Breast epithelium (tissue), 4 donors: ENCODE data around the gene CCDC137. TPM values are rescaled to one million over a fixed set of nuclear protein-coding genes. Genes with fewer than 3 reads are reported as not detected.

ENCODE experiments used
- DNase-seq, 2 donors: peaks; one replicate each; pipeline ENCODE4 v3.0.0-alpha.2; 2019; ENCODE audit warnings: low spot score in 2 of 2
- H3K27ac ChIP-seq, 2 donors: fragments of 200-600 bp; sonication (generic) in 1 of 2; one replicate each; pipeline ENCODE4 v1.5.1; 2016 to 2019; ENCODE audit warnings: mild to moderate bottlenecking in 1 of 2
- H3K27me3 ChIP-seq, 2 donors: fragments of 200-600 bp; sonication (generic) in 1 of 2; one replicate each; pipeline versions ENCODE4 v1.5.1 to v1.6.0; 2017 to 2019; ENCODE audit warnings: control low read depth in 1 of 2, mild to moderate bottlenecking in 1 of 2
- H3K36me3 ChIP-seq: fragments of 200-600 bp; one replicate; pipeline ENCODE4 v1.5.1; 2019
- H3K4me1 ChIP-seq, 2 donors: fragments of 200-600 bp; sonication (generic); one replicate each; pipeline ENCODE4 v1.5.1; 2016 to 2019; ENCODE audit warnings: control low read depth in 1 of 2
- H3K4me3 ChIP-seq, 3 donors: fragments of 200-600 bp; sonication (generic); 1 replicate in 2 of 3; 2 replicates in 1 of 3; pipeline ENCODE4 v1.5.1; 2016 to 2019; ENCODE audit warnings: mild to moderate bottlenecking in 3 of 3, moderate library complexity in 2 of 3
- H3K9me3 ChIP-seq, 2 donors: fragments of 200-600 bp; sonication (generic) in 1 of 2; one replicate each; pipeline ENCODE4 v1.5.1; 2016 to 2019; ENCODE audit warnings: control low read depth in 1 of 2
- CTCF ChIP-seq, 3 donors: fragments of 450-650 bp; IDR thresholded peaks; one replicate each; pipeline ENCODE4 v1.5.1; 2016 to 2017; ENCODE audit warnings: antibody characterized with exemption in 3 of 3, mild to moderate bottlenecking in 3 of 3, moderate library complexity in 3 of 3
- POLR2A ChIP-seq: fragments of 450-650 bp; IDR thresholded peaks from one replicate; pipeline ENCODE4 v1.6.1; 2016; ENCODE audit warnings: antibody characterized with exemption, mild to moderate bottlenecking, moderate library complexity
- POLR2AphosphoS5 ChIP-seq, 3 donors: sonication (generic); formaldehyde crosslinking; IDR thresholded peaks; one replicate each; pipeline ENCODE4 v1.6.1; 2017; ENCODE audit warnings: antibody characterized with exemption in 3 of 3
- intact Hi-C: fragments of 100-400 bp; cut with DNase I; formaldehyde crosslinking; loops from one replicate; pipeline ENCODE4 v1.15.1; 2023; ENCODE audit warnings: low total_unique reads
- total RNA-seq, 3 donors: library from RNA; depleted of rRNA; stranded (reverse); fragments of >200 nt; gene quantifications; one replicate each; pipeline ENCODE4 v1.1.0, GENCODE V29; 2016

CCDC137 gene
- total RNA-seq, 3 donors from 2014 or later, result 8.6 to 14.4 (median 11.6) TPM

- no peaks in the 10 kb centered on the region for H3K4me1 ChIP-seq
- no peak for DNase-seq
- TF ChIP-seq POLR2AphosphoS5 (IDR thresholded peaks at IDR 0.05) (no peak), CTCF (IDR thresholded peaks at IDR 0.05) (no peak), POLR2A (no peak)
- intact Hi-C loops, result no loop called here
- no peaks in the 10 kb centered on the region for H3K9me3 ChIP-seq
- peaks cover 10% of the 10 kb centered on the region for H3K36me3 ChIP-seq
- no peaks in the 10 kb centered on the region for H3K27me3 ChIP-seq
- no peak overlapping the region for H3K27ac ChIP-seq
- no peak overlapping the region for H3K4me3 ChIP-seq
Observed at GRCh38 chr17:81691608-81692007, 25.1 kb downstream of the CCDC137 start.

GRCh38 chr17:81693509-81694210 lies 27.1 kb downstream of the CCDC137 start:
- no peaks in the 10 kb centered on the region for H3K4me1 ChIP-seq
- TF ChIP-seq POLR2A (no peak), CTCF (IDR thresholded peaks at IDR 0.05) (no peak), POLR2AphosphoS5 (IDR thresholded peaks at IDR 0.05) (no peak)
- H3K27me3 ChIP-seq, result no peaks in the 10 kb centered on the region
- H3K4me3 ChIP-seq, result no peak overlapping the region
- no peaks in the 10 kb centered on the region for H3K9me3 ChIP-seq
- H3K27ac ChIP-seq, result no peak overlapping the region
- DNase-seq, result no peak
- peaks cover 12% of the 10 kb centered on the region for H3K36me3 ChIP-seq
- intact Hi-C loops, result no loop called here

GRCh38 chr17:81694810-81695209 lies 28.3 kb downstream of the CCDC137 start:
- no peak for DNase-seq
- TF ChIP-seq CTCF (IDR thresholded peaks at IDR 0.05), result no peak
- no peak for TF ChIP-seq POLR2A
- no peak for TF ChIP-seq POLR2AphosphoS5 (IDR thresholded peaks at IDR 0.05)
- intact Hi-C loops, result no loop called here
- H3K27ac ChIP-seq, result no peak overlapping the region
- H3K36me3 ChIP-seq, result peaks cover 12% of the 10 kb centered on the region
- no peaks in the 10 kb centered on the region for H3K9me3 ChIP-seq
- no peaks in the 10 kb centered on the region for H3K4me1 ChIP-seq
- no peak overlapping the region for H3K4me3 ChIP-seq
- H3K27me3 ChIP-seq, result no peaks in the 10 kb centered on the region

- DNase-seq, result no peak
- no peaks in the 10 kb centered on the region for H3K27me3 ChIP-seq
- intact Hi-C loops, result no loop called here
- no peak overlapping the region for H3K4me3 ChIP-seq
- H3K36me3 ChIP-seq, result peaks cover 12% of the 10 kb centered on the region
- H3K27ac ChIP-seq, result no peak overlapping the region
- no peaks in the 10 kb centered on the region for H3K9me3 ChIP-seq
- TF ChIP-seq POLR2A (no peak), CTCF (IDR thresholded peaks at IDR 0.05) (no peak), POLR2AphosphoS5 (IDR thresholded peaks at IDR 0.05) (no peak)
- H3K4me1 ChIP-seq, result no peaks in the 10 kb centered on the region
Observed at GRCh38 chr17:81695211-81695610, 28.7 kb downstream of the CCDC137 start.

DNA sequence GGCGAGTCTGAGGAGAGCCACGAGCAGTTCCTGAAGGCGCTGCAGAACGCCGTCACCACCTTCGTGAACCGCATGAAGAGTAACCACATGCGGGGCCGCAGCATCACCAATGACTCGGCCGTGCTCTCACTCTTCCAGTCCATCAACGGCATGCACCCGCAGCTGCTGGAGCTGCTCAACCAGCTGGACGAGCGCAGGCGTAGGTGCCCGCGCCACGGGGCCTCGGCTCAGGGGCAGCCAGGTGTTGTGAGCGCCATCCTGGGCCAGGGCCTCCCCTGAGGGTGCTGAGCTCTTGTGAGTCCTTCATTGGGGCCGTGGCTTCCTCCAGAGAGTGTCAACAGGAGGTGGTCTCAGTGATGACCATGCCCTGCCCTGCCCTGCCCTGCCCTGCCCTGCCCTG lies 29.3 kb downstream of the CCDC137 start:
- TF ChIP-seq POLR2AphosphoS5 (IDR thresholded peaks at IDR 0.05), result no peak
- no peak for TF ChIP-seq CTCF (IDR thresholded peaks at IDR 0.05)
- TF ChIP-seq POLR2A, result no peak
- no peaks in the 10 kb centered on the region for H3K9me3 ChIP-seq
- no peaks in the 10 kb centered on the region for H3K4me1 ChIP-seq
- no peak overlapping the region for H3K4me3 ChIP-seq
- intact Hi-C loops, result no loop called here
- H3K27me3 ChIP-seq, result no peaks in the 10 kb centered on the region
- DNase-seq, result no peak
- peaks cover 12% of the 10 kb centered on the region for H3K36me3 ChIP-seq
- no peak overlapping the region for H3K27ac ChIP-seq
